Neural cell (in vitro differentiated cells): ENCODE data around the gene CD300LG. TPM values are rescaled to one million over a fixed set of nuclear protein-coding genes. Genes with fewer than 3 reads are reported as not detected.
A peak's percentile ranks its signal among the peaks of the same experiment; 100 is the strongest.

Source experiments
- H2AFZ ChIP-seq: fragments of 200-600, 300-800 bp; sonication (generic), shearing (Covaris generic); 2 replicates; pipeline ENCODE4 v1.6.0; 2014; ENCODE audit warnings: low read depth, mild to moderate bottlenecking, antibody characterized with exemption, low read length, moderate library complexity
- H3F3A ChIP-seq: fragments of 200-600 bp; shearing (Covaris generic); 2 replicates; pipeline ENCODE4 v1.6.1; 2016; ENCODE audit warnings: mild to moderate bottlenecking, moderate library complexity, mixed read lengths, antibody characterized with exemption, low read length; ENCODE audit not compliant: insufficient read depth, poor library complexity, severe bottlenecking
- H3K27ac ChIP-seq: fragments of 200-600, 300-800 bp; sonication (generic), shearing (Covaris generic); 2 replicates; pipeline ENCODE4 v1.5.1; 2014; ENCODE audit warnings: mild to moderate bottlenecking, low read length, moderate library complexity
- H3K27me3 ChIP-seq: fragments of 300-800, 200-600 bp; sonication (generic), shearing (Covaris generic); 2 replicates; pipeline ENCODE4 v1.6.0; 2014; ENCODE audit warnings: mild to moderate bottlenecking, low read depth, low read length, moderate library complexity; ENCODE audit not compliant: insufficient read depth
- H3K36me3 ChIP-seq: fragments of 300-800, 200-600 bp; sonication (generic), shearing (Covaris generic); 2 replicates; pipeline ENCODE4 v1.5.1; 2014; ENCODE audit warnings: mild to moderate bottlenecking, antibody characterized with exemption, low read length, moderate library complexity; ENCODE audit not compliant: insufficient read depth
- H3K4me2 ChIP-seq: fragments of 300-800, 200-600 bp; sonication (generic), shearing (Covaris generic); 2 replicates; pipeline ENCODE4 v1.6.0; 2014; ENCODE audit warnings: mild to moderate bottlenecking, low read length
- H3K4me3 ChIP-seq: fragments of 300-800, 200-600 bp; sonication (generic), shearing (Covaris generic); 2 replicates; pipeline ENCODE4 v1.5.1; 2014; ENCODE audit warnings: mild to moderate bottlenecking, low read length, moderate library complexity
- H3K79me2 ChIP-seq: fragments of 200-600 bp; shearing (Covaris generic); replicated peaks from 2 replicates; pipeline ENCODE4 v1.6.0; 2014; ENCODE audit warnings: mild to moderate bottlenecking, low read length, moderate library complexity; ENCODE audit not compliant: insufficient read depth
- H3K9ac ChIP-seq: fragments of 300-800, 200-600 bp; sonication (generic), shearing (Covaris generic); 2 replicates; pipeline ENCODE4 v1.6.1; 2016; ENCODE audit warnings: mild to moderate bottlenecking, low read length, mixed read lengths
- H3K9me2 ChIP-seq: fragments of 200-600 bp; shearing (Covaris generic); 2 replicates; pipeline ENCODE4 v1.6.1; 2016; ENCODE audit warnings: mild to moderate bottlenecking, low read length, mixed read lengths; ENCODE audit not compliant: insufficient read depth
- H3K9me3 ChIP-seq: fragments of 200-600, 300-800 bp; sonication (generic), shearing (Covaris generic); 2 replicates; pipeline ENCODE4 v1.6.1; 2016; ENCODE audit warnings: mild to moderate bottlenecking, mixed run types, low read length, moderate library complexity, mixed read lengths
- H4K20me1 ChIP-seq: fragments of 200-600 bp; shearing (Covaris generic); 2 replicates; pipeline ENCODE4 v1.6.1; 2016; ENCODE audit warnings: mild to moderate bottlenecking, mixed run types; ENCODE audit not compliant: insufficient read depth
- EP300 ChIP-seq: fragments of 450-650 bp; conservative IDR thresholded peaks from 2 replicates; pipeline ENCODE4 v1.6.1; 2014; ENCODE audit warnings: antibody characterized with exemption, mild to moderate bottlenecking, moderate library complexity; ENCODE audit not compliant: poor library complexity, severe bottlenecking
- EZH2 ChIP-seq: fragments of 200-600, 300-800 bp; shearing (Covaris generic), sonication (generic); IDR thresholded peaks from 2 replicates; pipeline ENCODE4 v1.6.1; 2014; ENCODE audit warnings: antibody characterized with exemption, low read length, borderline replicate concordance, mild to moderate bottlenecking; ENCODE audit not compliant: insufficient read depth, poor library complexity, severe bottlenecking
- MXI1 ChIP-seq: fragments of 450-650 bp; conservative IDR thresholded peaks from 2 replicates; pipeline ENCODE4 v1.6.1; 2014; ENCODE audit warnings: antibody characterized with exemption, mild to moderate bottlenecking; ENCODE audit not compliant: poor library complexity, severe bottlenecking
- POLR2AphosphoS5 ChIP-seq: IDR thresholded peaks from 2 replicates; pipeline ENCODE4 v1.6.1; 2012
- RAD21 ChIP-seq: fragments of 450-650 bp; conservative IDR thresholded peaks from 2 replicates; pipeline ENCODE4 v1.6.1; 2014; ENCODE audit warnings: antibody characterized with exemption, mild to moderate bottlenecking, moderate library complexity
- SMC3 ChIP-seq: fragments of 450-650 bp; conservative IDR thresholded peaks from 2 replicates; pipeline ENCODE4 v1.6.1; 2014; ENCODE audit warnings: antibody characterized with exemption, mild to moderate bottlenecking, moderate library complexity; ENCODE audit not compliant: poor library complexity
- TAF1 ChIP-seq: IDR thresholded peaks from 2 replicates; pipeline ENCODE4 v1.6.1; 2012; ENCODE audit warnings: low read depth
- polyA plus RNA-seq: library from polyadenylated mRNA; depleted of rRNA; stranded (reverse); fragments of >200 nt; gene quantifications from 2 replicates; pipeline ENCODE4 v1.2.3, GENCODE V29; 2014
- TF ChIP-seq, protein P1 (sequence below): fragments of 450-650 bp; IDR thresholded peaks from 2 replicates; pipeline ENCODE4 v1.5.1; 2014; ENCODE audit warnings: antibody characterized with exemption, mild to moderate bottlenecking, moderate library complexity; ENCODE audit not compliant: poor library complexity, severe bottlenecking
- TF ChIP-seq, protein P2 (sequence below): IDR thresholded peaks from 2 replicates; pipeline ENCODE4 v1.6.1; 2012; ENCODE audit warnings: borderline replicate concordance

The CD300LG gene
- polyA plus RNA-seq, 1 donor from 2014 or later, result not detected

DNA sequence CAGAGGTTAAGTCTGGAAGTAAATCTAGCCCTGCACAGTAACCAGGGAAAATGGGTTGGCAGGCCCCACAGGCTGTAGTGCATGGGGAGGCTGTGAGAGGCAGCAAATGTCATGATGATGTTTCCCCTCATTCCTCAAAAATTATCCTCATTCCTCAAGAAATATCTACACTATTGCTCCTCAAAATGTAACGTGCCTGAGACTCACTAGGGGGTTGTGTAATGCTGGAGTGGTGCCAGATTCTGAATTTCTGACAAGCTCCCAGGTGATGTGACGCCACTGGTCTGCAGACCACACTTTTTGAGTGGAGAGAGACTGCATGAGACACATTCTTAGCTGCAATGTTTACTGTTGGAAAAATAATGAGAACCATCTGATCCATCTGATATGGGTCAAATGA is 12.9 kb upstream of the CD300LG start:
- Histone ChIP-seq H3K27ac (peak overlapping the region; percentile 32), H3K4me2 (peak overlapping the region; percentile 63), H3K9ac (peak overlapping the region; percentile 75), H3K9me2 (no peaks in the 10 kb centered on the region), H4K20me1 (no peaks in the 10 kb centered on the region), H3K4me3 (peak overlapping the region; percentile 87), H3K36me3 (no peaks in the 10 kb centered on the region), H3K79me2 (no peaks in the 10 kb centered on the region), H3F3A (no peaks in the 10 kb centered on the region), H3K9me3 (no peaks in the 10 kb centered on the region), H2AFZ (no peak overlapping the region), H3K27me3 (no peaks in the 10 kb centered on the region)
- TF ChIP-seq RAD21 (no peak), EP300 (no peak), TAF1 (no peak), EZH2 (no peak), POLR2AphosphoS5 (no peak), SMC3 (no peak)
- TF ChIP-seq, protein P1, sequence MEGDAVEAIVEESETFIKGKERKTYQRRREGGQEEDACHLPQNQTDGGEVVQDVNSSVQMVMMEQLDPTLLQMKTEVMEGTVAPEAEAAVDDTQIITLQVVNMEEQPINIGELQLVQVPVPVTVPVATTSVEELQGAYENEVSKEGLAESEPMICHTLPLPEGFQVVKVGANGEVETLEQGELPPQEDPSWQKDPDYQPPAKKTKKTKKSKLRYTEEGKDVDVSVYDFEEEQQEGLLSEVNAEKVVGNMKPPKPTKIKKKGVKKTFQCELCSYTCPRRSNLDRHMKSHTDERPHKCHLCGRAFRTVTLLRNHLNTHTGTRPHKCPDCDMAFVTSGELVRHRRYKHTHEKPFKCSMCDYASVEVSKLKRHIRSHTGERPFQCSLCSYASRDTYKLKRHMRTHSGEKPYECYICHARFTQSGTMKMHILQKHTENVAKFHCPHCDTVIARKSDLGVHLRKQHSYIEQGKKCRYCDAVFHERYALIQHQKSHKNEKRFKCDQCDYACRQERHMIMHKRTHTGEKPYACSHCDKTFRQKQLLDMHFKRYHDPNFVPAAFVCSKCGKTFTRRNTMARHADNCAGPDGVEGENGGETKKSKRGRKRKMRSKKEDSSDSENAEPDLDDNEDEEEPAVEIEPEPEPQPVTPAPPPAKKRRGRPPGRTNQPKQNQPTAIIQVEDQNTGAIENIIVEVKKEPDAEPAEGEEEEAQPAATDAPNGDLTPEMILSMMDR, result no peak
- TF ChIP-seq, protein P2, sequence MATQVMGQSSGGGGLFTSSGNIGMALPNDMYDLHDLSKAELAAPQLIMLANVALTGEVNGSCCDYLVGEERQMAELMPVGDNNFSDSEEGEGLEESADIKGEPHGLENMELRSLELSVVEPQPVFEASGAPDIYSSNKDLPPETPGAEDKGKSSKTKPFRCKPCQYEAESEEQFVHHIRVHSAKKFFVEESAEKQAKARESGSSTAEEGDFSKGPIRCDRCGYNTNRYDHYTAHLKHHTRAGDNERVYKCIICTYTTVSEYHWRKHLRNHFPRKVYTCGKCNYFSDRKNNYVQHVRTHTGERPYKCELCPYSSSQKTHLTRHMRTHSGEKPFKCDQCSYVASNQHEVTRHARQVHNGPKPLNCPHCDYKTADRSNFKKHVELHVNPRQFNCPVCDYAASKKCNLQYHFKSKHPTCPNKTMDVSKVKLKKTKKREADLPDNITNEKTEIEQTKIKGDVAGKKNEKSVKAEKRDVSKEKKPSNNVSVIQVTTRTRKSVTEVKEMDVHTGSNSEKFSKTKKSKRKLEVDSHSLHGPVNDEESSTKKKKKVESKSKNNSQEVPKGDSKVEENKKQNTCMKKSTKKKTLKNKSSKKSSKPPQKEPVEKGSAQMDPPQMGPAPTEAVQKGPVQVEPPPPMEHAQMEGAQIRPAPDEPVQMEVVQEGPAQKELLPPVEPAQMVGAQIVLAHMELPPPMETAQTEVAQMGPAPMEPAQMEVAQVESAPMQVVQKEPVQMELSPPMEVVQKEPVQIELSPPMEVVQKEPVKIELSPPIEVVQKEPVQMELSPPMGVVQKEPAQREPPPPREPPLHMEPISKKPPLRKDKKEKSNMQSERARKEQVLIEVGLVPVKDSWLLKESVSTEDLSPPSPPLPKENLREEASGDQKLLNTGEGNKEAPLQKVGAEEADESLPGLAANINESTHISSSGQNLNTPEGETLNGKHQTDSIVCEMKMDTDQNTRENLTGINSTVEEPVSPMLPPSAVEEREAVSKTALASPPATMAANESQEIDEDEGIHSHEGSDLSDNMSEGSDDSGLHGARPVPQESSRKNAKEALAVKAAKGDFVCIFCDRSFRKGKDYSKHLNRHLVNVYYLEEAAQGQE, result no peak

DNA sequence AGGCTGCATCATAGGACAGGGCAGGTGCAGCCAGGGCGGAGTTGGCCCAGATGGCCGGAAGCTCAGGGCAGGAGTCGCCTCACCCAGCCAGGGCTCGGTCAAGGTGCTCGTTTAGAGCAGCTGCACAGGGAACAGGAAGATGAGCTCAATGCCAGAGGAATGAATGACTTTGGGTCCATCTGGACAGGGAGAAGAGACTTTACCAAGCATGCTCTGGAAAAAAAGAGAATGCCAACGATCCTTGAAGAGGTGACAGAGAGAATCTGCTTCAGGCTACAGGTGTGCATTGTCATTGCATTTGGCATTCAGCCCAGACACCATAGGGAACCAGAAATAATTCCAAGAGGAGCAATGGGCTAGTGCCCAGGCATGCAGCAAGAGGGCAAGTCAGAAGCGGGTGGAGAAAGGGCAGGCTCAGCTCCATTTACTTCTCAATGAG is 7.3 kb upstream of the CD300LG start:
- Histone ChIP-seq H3K27me3 (no peaks in the 10 kb centered on the region), H3F3A (no peaks in the 10 kb centered on the region), H3K9me2 (no peaks in the 10 kb centered on the region), H3K4me2 (no peak overlapping the region), H3K36me3 (no peaks in the 10 kb centered on the region), H2AFZ (no peak overlapping the region), H3K4me3 (no peak overlapping the region), H3K9me3 (no peaks in the 10 kb centered on the region), H3K9ac (no peak overlapping the region), H4K20me1 (no peaks in the 10 kb centered on the region), H3K79me2 (no peaks in the 10 kb centered on the region), H3K27ac (no peak overlapping the region)
- TF ChIP-seq SMC3 (no peak), POLR2AphosphoS5 (no peak), RAD21 (no peak), TAF1 (no peak), EP300 (no peak), MXI1 (no peak), EZH2 (no peak)
- TF ChIP-seq, protein P2, result no peak
- TF ChIP-seq, protein P1, result no peak
